ENCODE measurements around the gene KIF2A. TPM values are rescaled to one million over a fixed set of nuclear protein-coding genes. Genes with fewer than 3 reads are reported as not detected.

Gene KIF2A
- total RNA-seq, 1 donor from 2014 or later: 55.1 TPM

DNA sequence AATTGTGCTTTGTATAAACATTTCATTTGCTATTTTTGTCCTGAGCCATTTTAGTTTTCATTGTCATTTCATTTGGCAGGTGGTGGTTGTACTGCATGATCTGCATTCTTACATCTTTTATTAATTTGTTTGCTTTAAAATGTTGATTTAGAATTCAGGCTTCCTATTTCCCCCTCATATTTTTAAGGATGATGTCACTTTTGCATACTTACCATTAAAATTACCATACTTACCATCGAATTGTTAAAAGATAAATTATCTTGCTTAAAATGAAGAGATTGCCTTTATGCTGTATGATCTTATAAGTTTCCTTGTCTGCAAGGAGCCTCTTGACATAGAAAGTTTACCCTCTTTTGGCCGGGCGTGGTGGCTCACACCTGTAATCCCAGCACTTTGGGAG, 66.6 kb downstream of the KIF2A start:
- TF ChIP-seq, protein P1, sequence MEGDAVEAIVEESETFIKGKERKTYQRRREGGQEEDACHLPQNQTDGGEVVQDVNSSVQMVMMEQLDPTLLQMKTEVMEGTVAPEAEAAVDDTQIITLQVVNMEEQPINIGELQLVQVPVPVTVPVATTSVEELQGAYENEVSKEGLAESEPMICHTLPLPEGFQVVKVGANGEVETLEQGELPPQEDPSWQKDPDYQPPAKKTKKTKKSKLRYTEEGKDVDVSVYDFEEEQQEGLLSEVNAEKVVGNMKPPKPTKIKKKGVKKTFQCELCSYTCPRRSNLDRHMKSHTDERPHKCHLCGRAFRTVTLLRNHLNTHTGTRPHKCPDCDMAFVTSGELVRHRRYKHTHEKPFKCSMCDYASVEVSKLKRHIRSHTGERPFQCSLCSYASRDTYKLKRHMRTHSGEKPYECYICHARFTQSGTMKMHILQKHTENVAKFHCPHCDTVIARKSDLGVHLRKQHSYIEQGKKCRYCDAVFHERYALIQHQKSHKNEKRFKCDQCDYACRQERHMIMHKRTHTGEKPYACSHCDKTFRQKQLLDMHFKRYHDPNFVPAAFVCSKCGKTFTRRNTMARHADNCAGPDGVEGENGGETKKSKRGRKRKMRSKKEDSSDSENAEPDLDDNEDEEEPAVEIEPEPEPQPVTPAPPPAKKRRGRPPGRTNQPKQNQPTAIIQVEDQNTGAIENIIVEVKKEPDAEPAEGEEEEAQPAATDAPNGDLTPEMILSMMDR (conservative IDR thresholded peaks at IDR 0.05; ENCODE audit: low read depth, low read length): no peak
- DNase-seq (ENCODE audit: low read depth): no peak
- no peak overlapping the region for H3K4me3 ChIP-seq (ENCODE audit: low read depth, low read length)

DNA sequence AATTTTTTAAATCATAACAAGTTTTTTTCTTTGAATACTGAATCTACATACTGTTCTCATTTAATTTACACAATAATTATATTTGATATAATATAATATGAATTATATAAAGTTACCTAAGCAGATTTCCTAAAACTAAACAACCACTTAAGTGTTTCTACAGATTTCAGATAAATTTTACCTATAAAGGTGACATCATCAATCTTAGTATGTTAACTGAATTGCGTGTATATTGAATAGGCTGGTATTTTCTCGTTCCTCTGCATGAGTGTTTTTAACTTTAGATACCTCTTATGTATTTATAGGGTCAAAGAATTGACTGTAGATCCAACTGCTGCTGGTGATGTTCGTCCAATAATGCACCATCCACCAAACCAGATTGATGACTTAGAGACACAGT, 67.4 kb downstream of the KIF2A start:
- TF ChIP-seq, protein P1 (conservative IDR thresholded peaks at IDR 0.05; ENCODE audit: low read depth, low read length): no peak
- H3K4me3 ChIP-seq (ENCODE audit: low read depth, low read length): no peak overlapping the region
- DNase-seq (ENCODE audit: low read depth): no peak

DNA sequence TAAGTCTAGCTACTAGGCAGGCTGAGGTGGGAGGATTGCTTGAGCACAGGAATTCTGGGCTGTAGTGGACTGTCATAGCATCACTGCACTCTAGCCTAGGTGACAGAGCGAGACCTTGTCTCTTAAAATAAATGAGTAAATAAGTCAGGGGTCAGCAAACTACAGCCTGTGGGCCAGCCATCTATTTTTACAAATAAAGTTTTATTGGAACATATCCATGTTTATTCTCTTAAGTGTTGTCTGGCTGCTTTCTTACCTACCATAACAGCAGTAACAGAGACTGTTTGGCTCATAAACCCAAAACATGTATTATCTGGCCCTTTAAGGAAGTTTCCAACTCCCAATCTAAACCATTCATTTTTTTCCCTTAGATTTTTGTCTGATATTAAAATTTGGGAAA, 68.1 kb downstream of the KIF2A start:
- DNase-seq (ENCODE audit: low read depth): no peak
- TF ChIP-seq, protein P1 (conservative IDR thresholded peaks at IDR 0.05; ENCODE audit: low read depth, low read length): no peak
- H3K4me3 ChIP-seq (ENCODE audit: low read depth, low read length): no peak overlapping the region

DNA sequence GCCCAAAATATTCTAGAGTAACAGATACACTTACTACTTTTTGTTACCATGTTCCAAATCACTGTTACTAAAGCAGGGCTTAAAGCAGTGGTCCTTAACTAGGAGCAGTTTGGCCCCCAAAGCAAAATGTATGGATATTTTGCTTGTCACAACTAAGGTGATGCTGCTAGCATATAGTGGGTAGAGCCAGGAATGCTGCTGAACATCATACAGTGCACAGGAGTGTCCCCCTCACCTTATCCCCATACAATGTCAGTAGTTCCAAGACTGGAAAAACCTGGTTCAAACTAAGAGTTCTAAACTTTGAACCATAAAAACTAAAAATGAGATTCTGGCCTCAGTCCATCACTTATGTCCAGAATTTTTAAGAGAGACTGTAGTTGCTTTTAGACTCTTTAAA, 69.6 kb downstream of the KIF2A start:
- no peak for DNase-seq (ENCODE audit: low read depth)
- no peak overlapping the region for H3K4me3 ChIP-seq (ENCODE audit: low read depth, low read length)
- TF ChIP-seq, protein P1 (conservative IDR thresholded peaks at IDR 0.05; ENCODE audit: low read depth, low read length): no peak

DNA sequence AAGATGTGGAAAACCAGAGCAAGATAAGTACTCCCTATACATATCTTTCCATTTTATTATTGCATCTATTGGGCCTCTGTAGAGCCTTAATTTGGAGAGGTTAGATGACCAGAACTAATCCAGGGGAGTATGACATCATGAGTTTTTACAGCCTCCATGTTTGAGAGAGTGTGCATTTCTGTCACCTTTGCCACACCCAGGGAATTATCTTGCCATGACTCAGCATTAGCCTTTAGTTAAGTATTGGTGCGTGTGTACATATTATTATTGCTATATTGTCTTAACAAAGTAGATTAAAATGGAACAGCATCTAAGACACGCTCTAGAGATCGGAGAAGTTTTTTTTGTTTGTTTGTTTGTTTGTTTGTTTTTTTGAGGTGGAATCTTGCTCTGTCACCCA, 70.1 kb downstream of the KIF2A start:
- no peak for DNase-seq (ENCODE audit: low read depth)
- TF ChIP-seq, protein P1 (conservative IDR thresholded peaks at IDR 0.05; ENCODE audit: low read depth, low read length): no peak
- H3K4me3 ChIP-seq (ENCODE audit: low read depth, low read length): no peak overlapping the region

GRCh38 chr5:62385131-62385530, 79.1 kb downstream of the KIF2A start:
- DNase-seq (ENCODE audit: low read depth): no peak
- H3K4me3 ChIP-seq (ENCODE audit: low read depth, low read length): no peak overlapping the region
- TF ChIP-seq, protein P1 (conservative IDR thresholded peaks at IDR 0.05; ENCODE audit: low read depth, low read length): no peak

DNA sequence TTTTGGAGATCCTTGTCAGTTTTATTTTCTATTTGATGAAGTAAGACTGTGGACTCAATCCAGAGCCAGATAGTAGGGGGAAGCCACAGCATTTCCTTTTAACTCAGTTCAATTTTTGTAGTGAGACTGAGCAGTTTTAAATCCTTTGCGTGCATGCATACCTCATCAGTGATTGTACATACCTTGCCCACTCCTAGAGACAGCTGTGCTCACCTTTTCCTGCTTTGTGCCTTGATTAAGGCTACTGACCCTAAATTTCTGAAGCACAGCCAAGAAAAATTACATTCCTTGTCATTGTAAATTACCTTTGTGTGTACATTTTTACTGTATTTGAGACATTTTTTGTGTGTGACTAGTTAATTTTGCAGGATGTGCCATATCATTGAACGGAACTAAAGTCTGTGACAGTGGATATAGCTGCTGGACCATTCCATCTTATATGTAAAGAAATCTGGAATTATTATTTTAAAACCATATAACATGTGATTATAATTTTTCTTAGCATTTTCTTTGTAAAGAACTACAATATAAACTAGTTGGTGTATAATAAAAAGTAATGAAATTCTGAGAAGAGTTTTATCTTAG, 79.9 kb downstream of the KIF2A start:
- TF ChIP-seq, protein P1 (conservative IDR thresholded peaks at IDR 0.05; ENCODE audit: low read depth, low read length): no peak
- no peak for DNase-seq (ENCODE audit: low read depth)
- H3K4me3 ChIP-seq (ENCODE audit: low read depth, low read length): no peak overlapping the region
